NB4 (cell line): ENCODE data around the gene UBE2Q2.

Experiments used
- DNase-seq: peaks from one replicate; pipeline ENCODE4 v3.0.0; 2010; ENCODE audit warnings: low read depth
- H3K4me3 ChIP-seq: one replicate; pipeline ENCODE4 v1.5.1; 2011; ENCODE audit warnings: mild to moderate bottlenecking, low read depth, low read length, moderate library complexity
- MAX ChIP-seq: IDR thresholded peaks from 2 replicates; pipeline ENCODE4 v1.6.1; 2011; ENCODE audit warnings: low read depth, low read length
- MYC ChIP-seq: IDR thresholded peaks from 2 replicates; pipeline ENCODE4 v1.6.1; 2011; ENCODE audit warnings: low read depth, low read length
- POLR2A ChIP-seq: IDR thresholded peaks from 2 replicates; pipeline ENCODE4 v1.6.1; 2011; ENCODE audit warnings: mild to moderate bottlenecking; ENCODE audit not compliant: insufficient read length; ENCODE audit errors: extremely low read depth
- TF ChIP-seq, protein P1 (sequence below): IDR thresholded peaks from one replicate; pipeline ENCODE4 v1.5.1; 2012; ENCODE audit warnings: low read depth, low read length

UBE2Q2 gene

DNA sequence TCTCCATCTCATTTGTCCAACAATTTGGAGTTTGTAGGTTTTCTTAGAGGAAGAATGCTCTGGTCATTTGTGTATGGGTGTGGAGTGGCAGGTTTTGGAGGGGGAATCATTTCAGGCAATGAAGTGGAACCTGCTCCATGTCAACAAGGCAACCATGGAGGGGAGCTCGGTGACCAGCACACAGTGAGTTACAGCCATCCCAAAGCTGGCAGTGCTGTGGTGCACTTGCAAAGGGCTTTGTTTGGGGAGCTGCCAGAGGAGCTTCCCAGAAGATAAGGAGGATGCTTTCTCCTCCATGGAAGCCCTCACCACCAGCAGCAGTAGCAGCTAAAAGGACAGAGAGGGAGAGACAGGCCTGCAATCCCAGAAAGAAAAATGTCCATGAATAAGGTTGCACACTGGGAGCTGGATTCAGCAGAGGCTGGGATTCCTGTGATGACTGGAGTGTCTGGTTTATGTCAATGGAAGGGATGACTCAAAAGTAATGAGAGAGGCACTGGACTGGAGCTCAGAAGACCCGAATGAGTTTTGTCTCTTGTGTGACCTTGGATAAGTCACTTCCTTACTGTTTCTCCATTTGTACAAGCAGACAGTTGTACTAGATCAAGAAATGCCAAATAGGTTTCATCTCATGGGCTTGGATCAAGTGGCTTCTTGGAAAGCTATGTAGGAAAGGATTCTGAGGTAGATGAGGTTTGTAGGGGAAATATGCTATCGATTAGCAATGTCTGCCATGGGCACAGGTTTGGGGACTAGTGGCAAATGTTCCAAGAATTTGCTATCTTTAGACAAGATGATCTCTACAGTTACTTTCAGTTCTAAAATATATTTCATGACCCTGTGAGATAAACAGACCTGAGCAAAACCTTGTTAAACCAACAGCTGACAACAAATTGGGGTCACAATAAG, 27.2 kb upstream of the UBE2Q2 start:
- DNase-seq: no peak
- TF ChIP-seq POLR2A (no peak), MYC (no peak), MAX (no peak)
- TF ChIP-seq, protein P1, sequence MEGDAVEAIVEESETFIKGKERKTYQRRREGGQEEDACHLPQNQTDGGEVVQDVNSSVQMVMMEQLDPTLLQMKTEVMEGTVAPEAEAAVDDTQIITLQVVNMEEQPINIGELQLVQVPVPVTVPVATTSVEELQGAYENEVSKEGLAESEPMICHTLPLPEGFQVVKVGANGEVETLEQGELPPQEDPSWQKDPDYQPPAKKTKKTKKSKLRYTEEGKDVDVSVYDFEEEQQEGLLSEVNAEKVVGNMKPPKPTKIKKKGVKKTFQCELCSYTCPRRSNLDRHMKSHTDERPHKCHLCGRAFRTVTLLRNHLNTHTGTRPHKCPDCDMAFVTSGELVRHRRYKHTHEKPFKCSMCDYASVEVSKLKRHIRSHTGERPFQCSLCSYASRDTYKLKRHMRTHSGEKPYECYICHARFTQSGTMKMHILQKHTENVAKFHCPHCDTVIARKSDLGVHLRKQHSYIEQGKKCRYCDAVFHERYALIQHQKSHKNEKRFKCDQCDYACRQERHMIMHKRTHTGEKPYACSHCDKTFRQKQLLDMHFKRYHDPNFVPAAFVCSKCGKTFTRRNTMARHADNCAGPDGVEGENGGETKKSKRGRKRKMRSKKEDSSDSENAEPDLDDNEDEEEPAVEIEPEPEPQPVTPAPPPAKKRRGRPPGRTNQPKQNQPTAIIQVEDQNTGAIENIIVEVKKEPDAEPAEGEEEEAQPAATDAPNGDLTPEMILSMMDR: no peak
- H3K4me3 ChIP-seq: no peak overlapping the region

DNA sequence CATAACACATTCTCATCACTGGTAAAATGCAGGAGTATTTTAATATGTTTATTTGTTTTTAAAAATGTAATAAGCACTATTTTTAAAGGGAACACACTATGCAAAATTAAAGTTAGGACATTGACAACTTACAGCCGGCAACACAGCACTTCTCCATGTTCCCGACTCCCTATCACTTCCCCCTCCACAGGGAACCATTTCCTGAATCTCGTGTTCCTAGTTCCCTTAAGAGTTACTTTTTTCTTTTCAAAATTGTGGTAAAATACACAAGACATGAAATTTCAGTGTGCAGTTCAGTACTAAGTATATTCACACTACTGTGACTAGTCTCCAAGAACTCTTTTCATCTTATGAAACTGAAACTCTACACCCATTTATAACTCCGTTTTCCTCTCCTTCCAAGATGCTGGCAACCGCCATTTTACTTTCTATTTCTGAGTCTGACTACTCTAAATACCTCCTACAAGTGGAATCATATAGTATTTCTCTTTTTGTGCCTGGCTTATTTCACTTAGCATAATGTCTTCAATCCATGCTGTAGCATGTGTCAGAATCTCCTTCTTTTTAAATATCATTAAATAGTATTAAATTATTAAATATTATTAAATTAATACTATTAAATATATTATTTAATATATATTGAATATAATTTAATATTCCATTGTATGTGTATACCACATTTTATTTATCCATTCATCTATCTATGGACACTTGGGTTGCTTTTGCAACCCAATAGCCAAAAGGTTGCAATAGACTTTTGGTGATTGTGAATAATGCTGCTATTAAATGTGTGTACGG, 25.9 kb upstream of the UBE2Q2 start:
- DNase-seq: no peak
- H3K4me3 ChIP-seq: no peak overlapping the region
- TF ChIP-seq, protein P1: no peak
- TF ChIP-seq MAX (no peak), MYC (no peak), POLR2A (no peak)

DNA sequence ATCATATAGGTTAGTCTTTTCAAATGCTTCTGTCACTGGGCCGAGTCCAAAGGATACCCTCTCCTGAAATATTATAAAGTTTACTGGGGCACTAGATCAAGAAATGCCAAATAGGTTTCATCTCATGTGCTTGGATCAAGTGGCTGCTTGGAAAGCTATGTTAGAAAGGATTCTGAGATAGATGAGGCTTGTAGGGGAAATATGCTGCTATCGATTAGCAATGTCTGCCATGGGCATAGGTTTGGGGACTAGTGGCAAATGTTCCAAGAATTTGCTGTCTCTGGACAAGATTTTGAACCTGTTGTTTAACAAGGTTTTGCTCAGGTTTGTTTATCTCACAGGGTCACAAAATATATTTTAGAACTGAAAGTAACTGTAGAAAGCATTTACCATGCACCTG, 23.0 kb upstream of the UBE2Q2 start:
- TF ChIP-seq, protein P1: no peak
- TF ChIP-seq MAX (no peak), POLR2A (no peak)
- no peak overlapping the region for H3K4me3 ChIP-seq
- no peak for DNase-seq

- H3K4me3 ChIP-seq: no peak overlapping the region
- DNase-seq: no peak
- TF ChIP-seq POLR2A (no peak), MAX (no peak), MYC (no peak)
- TF ChIP-seq, protein P1: no peak
These were observed 21.4 kb upstream of the UBE2Q2 start for GRCh38 chr15:75821786-75822345.

DNA sequence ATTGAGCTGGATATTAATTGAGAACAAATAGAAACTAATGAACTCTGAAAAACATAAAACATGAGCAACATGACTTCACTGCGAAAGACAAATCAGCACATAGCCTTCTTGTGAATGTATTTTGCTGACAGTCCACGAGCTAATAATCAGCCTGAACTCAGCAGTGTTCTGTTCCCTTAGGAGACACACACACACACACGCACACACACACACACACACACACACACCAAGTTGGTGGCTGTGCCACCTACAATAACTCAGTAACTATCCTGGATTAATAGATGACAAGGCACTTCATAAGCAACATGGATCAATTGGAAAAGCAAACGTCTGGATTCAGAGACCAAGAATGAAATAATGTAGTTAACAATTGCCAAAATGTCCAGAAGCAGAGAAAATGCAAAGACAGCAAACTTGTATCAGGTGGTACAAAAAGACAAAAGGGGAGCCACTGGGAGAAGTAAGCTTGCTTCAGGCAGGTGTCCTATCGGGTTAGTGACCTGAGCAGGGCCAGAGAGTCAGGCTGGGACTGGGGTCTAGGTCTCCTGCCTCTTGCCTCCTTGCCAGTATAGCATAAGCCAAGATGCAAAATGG, 20.5 kb upstream of the UBE2Q2 start:
- TF ChIP-seq, protein P1: no peak
- TF ChIP-seq POLR2A (no peak), MYC (no peak), MAX (no peak)
- no peak for DNase-seq
- H3K4me3 ChIP-seq: no peak overlapping the region
